HG03039 (cell line): ENCODE results near the gene LHFPL4.
"Not testable (repeated sequence)": the region's sequence is repeated elsewhere in the genome, so short reads cannot be mapped to it uniquely, and the experiment has no call there.

Source experiments
- ATAC-seq: cut with Tn5 transposase; IDR thresholded peaks from one replicate; pipeline ENCODE4 v1.9.1; 2021; ENCODE audit warnings: mild to moderate bottlenecking, moderate library complexity; ENCODE audit not compliant: unreplicated experiment

The LHFPL4 gene

GRCh38 chr3:9542182-9542581, 11.4 kb downstream of the LHFPL4 start:
- ATAC-seq: no peak

DNA sequence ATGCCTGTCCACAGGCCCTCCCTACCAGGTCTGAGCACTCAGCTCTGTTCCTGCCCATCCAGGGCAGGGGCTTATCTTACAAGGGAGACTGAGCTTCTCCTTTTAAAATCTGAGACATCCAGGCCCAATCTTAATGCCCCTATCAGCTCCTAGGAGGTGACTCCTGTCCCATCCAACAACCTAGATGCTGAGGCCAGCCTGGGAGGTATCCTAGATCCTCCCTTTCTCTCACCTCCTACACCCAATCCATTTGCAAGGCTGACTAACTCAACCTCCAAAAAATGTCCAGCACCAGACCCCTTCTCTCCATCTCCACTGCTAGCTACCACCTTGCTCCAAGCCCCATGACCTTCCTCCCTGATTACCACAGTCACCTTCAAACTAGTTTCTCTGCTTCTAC, 17.4 kb downstream of the LHFPL4 start:
- no peak for ATAC-seq

DNA sequence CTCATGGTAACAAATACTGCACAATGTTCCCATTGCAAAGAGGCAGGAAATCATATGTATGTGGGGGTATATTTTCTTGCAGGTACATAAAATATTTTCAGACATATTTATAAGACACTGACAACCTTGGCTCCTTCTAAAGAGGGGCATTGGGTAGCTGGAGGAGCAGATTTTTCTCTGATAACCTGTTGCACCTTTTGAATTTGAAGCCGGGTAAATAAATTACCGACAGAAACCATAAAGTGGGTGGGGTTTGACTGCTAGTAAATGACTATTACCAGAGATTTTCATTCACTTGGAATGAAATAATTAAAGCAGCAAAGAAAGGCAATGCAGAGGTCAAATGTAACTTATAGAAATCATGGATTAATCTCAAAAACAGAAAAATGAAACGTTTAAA, 19.2 kb downstream of the LHFPL4 start:
- ATAC-seq: no peak

DNA sequence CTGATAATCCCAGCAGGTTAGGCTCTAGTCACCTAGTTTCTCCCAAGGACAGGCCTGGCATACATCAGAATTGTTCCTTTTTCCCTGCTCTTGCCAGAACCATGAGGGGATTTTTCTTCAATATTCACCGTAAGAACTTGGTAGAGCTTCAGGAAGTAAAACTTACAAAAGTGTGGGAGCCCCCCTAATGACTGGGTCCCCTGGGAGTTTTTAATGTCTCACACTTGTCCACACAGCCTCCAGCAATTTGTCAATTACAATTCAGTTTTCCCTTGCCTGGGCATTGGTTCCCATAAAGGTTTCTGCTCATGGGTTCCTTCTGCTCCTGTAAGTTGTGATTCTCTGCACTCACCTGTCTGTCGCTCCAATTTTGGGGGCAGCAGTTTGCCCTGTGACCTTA, 28.5 kb downstream of the LHFPL4 start:
- no peak for ATAC-seq

- ATAC-seq: no peak
Observed at GRCh38 chr3:9514956-9515355, 38.7 kb downstream of the LHFPL4 start.

DNA sequence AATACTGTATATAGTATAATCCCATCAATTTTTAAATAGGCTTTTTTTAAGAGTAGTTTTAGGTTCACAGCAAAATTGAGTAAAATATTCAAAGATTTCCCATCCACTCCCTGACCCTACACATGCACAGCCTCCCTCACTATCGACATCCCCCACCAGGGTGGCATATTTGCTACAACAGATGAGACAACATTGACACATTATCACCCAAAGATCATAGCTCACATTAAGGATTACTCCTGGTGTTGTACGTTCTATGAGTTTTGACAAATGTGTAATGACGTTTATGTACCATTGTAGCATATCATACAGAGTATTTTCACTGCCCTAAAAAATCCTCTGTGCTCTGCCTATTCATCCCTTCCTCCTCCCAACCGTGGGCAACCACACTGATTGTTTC, 39.3 kb downstream of the LHFPL4 start:
- ATAC-seq: no peak

GRCh38 chr3:9512456-9513045, 41.1 kb downstream of the LHFPL4 start:
- no peak for ATAC-seq

DNA sequence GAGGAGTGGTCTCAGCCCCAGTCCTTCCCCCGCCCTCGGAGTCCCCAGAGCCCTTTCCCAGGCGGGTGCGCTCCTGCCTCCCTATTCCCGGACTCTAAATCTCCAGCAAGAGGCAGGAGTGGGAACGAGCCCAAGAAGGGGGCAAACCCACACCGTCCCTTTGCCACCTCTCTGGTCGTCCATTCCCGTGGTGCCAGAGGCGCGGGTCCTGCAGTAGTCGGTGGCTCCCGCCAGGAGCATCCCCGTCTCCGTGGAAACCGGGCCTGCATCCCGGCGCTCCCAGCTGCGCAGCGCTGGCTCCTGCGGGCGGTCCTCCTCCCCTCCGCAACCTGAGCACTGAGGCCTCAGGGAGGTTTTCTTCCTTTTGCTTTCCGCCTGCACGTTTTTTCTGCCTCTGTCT, 44.8 kb downstream of the LHFPL4 start:
- ATAC-seq: no peak

- ATAC-seq: no peak
Observed at GRCh38 chr3:9507586-9508578, 45.7 kb downstream of the LHFPL4 start.

GRCh38 chr3:9503283-9503682, 50.3 kb downstream of the LHFPL4 start:
- ATAC-seq: no peak

GRCh38 chr3:9501226-9501625, 52.4 kb downstream of the LHFPL4 start:
- no peak for ATAC-seq

GRCh38 chr3:9500108-9501050, 53.2 kb downstream of the LHFPL4 start:
- no peak for ATAC-seq

- no peak for ATAC-seq
Observed at GRCh38 chr3:9499455-9500107, 54.0 kb downstream of the LHFPL4 start.

DNA sequence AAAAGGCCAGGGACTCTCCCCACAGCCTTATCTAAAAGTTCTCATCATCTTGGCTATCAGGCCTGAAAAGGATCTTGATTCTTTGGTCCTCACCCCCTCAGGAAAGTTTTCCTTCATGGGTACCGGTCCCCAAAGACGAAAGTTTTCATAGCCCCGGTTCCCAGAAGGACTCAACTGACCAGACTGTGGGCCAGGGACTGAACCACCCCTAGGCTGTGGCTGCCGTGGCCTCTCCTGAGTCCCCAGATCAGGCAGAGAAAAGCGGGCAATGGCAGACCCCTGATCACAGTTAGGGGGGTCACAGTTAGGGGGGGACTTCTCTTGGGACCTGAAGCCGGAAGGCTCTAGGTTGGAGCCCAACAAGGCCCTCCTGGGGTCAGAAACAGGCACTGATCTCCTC, 54.8 kb downstream of the LHFPL4 start:
- ATAC-seq: no peak

DNA sequence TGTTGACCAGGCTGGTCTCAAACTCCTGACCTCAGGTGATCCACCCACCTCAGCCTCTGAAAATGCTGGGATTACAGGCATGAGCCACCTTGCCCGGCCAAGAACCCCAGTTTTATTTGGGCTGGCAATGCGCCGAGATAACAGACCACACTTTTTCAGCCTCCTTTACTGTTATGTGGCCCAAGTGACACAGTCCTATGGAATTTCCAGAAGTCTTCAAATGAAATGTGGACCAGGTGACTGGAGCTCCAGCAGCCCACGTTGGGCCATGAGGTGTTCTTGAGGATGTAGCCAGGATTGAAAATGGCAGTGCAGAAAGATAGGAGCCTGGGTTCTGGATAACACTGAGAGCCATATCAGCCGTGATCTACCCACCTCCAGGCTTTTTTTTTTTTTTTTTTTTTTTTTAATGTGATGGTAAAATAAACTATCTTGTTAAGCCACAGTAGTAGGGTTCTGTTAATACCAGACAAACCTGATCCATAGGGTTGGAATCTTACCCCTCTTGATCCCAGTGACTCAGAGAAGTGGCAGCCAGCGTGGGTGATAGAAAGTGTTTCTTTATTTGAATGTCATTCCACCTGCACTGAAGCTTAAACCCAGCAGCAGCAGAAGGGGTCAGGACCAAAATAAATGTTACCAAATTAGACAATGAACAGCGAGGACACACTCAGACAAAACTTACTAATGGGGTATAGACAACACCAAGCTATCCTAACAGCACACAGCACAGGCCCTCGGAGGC, 55.6 kb downstream of the LHFPL4 start:
- ATAC-seq: no peak

GRCh38 chr3:9496893-9497292, 56.7 kb downstream of the LHFPL4 start:
- ATAC-seq: no peak

- ATAC-seq: not testable (repeated sequence)
Observed at GRCh38 chr3:9494036-9494435, 59.6 kb downstream of the LHFPL4 start.

GRCh38 chr3:9491506-9491905, 62.1 kb downstream of the LHFPL4 start:
- ATAC-seq: no peak

- no peak for ATAC-seq
Observed at GRCh38 chr3:9485248-9485647, 68.4 kb downstream of the LHFPL4 start.

DNA sequence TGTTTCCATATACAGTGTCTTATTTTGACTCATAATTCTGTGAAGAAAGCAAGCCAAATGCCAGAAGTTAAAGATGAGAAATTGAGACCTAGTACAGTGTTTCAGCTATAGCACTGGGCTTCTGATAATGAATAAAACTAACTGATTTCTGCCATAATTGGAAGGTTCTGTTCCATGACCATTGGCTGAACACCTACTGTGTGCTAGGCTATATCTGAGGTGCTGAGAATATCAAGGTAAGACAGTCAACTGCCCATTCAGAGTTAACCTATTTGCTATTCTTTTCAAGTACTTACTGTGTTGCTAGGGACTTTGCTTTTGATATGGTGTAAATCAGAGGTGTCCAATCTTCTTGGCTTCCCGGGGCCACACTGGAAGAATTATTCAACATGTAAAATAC, 73.4 kb downstream of the LHFPL4 start:
- ATAC-seq: no peak
